Subcutaneous abdominal adipose tissue (tissue), 5 donors: ENCODE data around the gene AGAP1.
"Not testable (repeated sequence)": the region's sequence is repeated elsewhere in the genome, so short reads cannot be mapped to it uniquely, and the experiment has no call there.

ENCODE experiments used
- H3K27ac ChIP-seq: one replicate; pipeline ENCODE4 v1.7.0; 2013; ENCODE audit warnings: low read depth, mild to moderate bottlenecking, inconsistent platforms, low read length, moderate library complexity
- H3K27me3 ChIP-seq, 5 donors: one replicate each; pipeline ENCODE4 v1.7.0; 2013; ENCODE audit warnings: low read length in 5 of 5, inconsistent platforms in 1 of 5; ENCODE audit not compliant: control insufficient read depth in 5 of 5, insufficient read depth in 4 of 5
- H3K36me3 ChIP-seq, 5 donors: one replicate each; pipeline ENCODE4 v1.7.0; 2013; ENCODE audit warnings: low read length in 5 of 5; ENCODE audit not compliant: control insufficient read depth in 5 of 5, insufficient read depth in 5 of 5
- H3K4me1 ChIP-seq, 5 donors: one replicate each; pipeline ENCODE4 v1.7.0; 2013; ENCODE audit warnings: low read length in 5 of 5, mild to moderate bottlenecking in 3 of 5, moderate library complexity in 1 of 5; ENCODE audit not compliant: control insufficient read depth in 5 of 5, insufficient read depth in 5 of 5
- H3K4me3 ChIP-seq, 5 donors: one replicate each; pipeline ENCODE4 v1.7.0; 2013; ENCODE audit warnings: low read length in 5 of 5, low read depth in 1 of 5
- H3K9ac ChIP-seq, 5 donors: one replicate each; pipeline ENCODE4 v1.7.0; 2013; ENCODE audit warnings: low read length in 5 of 5, mild to moderate bottlenecking in 4 of 5, moderate library complexity in 3 of 5
- H3K9me3 ChIP-seq, 5 donors: one replicate each; pipeline ENCODE4 v1.7.0; 2013; ENCODE audit warnings: low read length in 5 of 5; ENCODE audit not compliant: control insufficient read depth in 5 of 5
- donor health status: healthy.
- donor health status: healthy.
- donor health status: healthy.
- donor health status: healthy.
- donor health status: healthy.

The AGAP1 gene

DNA sequence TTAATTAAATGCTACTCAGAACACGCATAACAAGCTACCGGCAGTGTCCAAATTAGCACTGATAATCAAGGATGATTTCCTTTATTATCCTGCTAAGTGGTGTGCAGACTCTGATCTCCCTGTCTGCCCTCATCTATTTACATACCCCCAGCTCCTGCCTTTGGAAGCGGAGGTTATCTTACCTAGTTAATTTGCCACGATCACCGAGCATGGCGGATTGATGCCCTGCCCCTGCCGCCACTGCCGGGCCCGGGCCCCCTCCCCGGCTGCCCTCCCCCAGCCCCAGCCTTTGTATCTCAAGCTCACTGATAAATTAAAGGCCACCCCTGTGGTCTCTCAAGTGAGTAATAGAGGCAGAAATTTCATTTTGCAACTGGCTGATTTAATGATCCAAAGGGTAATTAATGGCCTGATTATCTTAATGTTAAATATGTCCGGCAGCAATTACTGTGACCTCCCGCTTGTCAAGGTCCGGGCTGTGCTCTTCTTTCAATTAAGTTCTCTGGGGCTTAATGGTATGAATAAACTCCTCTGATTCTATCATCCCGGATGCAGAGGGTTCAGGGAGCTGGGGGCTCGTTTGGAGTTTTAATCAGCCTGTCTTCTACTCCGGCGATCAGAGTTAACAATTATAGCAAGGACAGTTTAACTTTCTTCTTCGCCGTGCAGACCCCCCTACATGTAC is 560.9 kb downstream of the AGAP1 start:
- no peak overlapping the region for H3K9ac ChIP-seq
- peaks cover 0 to 11% (median 7%) of the 10 kb centered on the region in 5 donors for H3K36me3 ChIP-seq
- no peak overlapping the region for H3K27ac ChIP-seq
- H3K4me3 ChIP-seq: no peak overlapping the region
- no peaks in the 10 kb centered on the region for H3K27me3 ChIP-seq
- peaks cover 0 to 7% (median 3%) of the 10 kb centered on the region in 5 donors for H3K9me3 ChIP-seq
- H3K4me1 ChIP-seq: no peaks in the 10 kb centered on the region

DNA sequence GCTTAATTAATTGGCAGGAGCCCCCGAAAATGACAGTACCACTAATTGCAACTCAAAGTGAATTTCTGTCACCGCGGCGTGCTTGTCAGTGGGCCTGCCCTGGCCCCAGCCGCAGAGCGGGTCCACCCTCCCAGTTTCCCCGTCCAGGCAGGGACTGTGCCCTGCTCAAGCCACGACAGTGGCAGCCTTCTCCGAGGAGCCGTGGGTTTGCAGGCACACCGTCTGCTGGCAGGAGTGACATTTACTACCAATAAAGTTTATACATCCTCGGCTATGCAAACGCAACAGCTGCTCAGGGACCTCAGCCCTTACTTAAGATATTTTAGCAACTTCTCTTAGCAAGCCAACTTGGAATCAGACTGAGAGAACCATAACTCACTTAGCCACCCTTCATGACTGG is 561.6 kb downstream of the AGAP1 start:
- Histone ChIP-seq H3K27ac (no peak overlapping the region), H3K9ac (no peak overlapping the region), H3K4me1 (no peaks in the 10 kb centered on the region), H3K9me3 (peaks cover 0 to 7% (median 3%) of the 10 kb centered on the region in 5 donors), H3K4me3 (no peak overlapping the region), H3K36me3 (peaks cover 0 to 8% (median 3%) of the 10 kb centered on the region in 5 donors), H3K27me3 (no peaks in the 10 kb centered on the region)

DNA sequence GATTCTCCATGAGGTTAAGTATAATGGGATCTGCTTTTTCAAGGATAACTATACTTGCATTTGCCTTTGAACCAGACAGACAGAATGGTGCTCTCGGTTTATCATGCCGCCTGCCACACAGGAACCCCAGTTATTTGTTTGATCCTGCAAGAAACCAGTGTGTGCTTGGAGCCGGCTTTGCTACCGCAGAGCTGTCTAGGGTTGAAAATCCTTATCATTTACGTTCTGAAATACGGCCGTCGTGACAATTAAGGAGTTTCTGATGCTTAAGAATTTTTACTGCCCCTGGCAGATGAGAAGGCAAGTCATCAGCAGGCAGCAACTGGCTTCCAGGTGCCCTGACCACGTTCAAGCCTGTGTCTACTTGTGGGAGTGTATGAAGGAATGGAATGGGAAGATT is 562.3 kb downstream of the AGAP1 start:
- H3K9me3 ChIP-seq: peaks cover 0 to 7% (median 3%) of the 10 kb centered on the region in 5 donors
- no peak overlapping the region for H3K27ac ChIP-seq
- no peak overlapping the region for H3K4me3 ChIP-seq

DNA sequence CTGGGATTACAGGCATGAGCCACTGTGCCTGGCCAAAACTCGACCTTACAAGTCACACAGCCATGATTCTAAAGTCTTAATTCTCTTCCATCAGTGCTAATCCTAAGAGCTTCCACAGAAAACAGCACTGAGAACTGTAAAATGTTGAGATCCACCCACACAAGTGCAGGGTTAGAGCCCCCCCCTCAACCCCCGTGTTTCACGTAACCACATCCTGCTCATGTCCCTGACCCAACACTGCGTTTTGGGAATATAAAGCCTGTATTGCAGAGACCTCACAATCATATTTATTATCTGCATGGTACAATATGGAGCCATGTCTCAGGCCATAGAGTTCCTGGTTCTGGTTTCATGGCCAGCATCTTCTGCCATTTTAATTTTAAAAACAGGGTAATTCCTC is 563.5 kb downstream of the AGAP1 start:
- Histone ChIP-seq H3K4me1 (no peaks in the 10 kb centered on the region), H3K9ac (no peak overlapping the region), H3K9me3 (peaks cover 0 to 7% (median 3%) of the 10 kb centered on the region in 5 donors), H3K4me3 (no peak overlapping the region), H3K27me3 (no peaks in the 10 kb centered on the region), H3K36me3 (peaks cover 0 to 6% (median 4%) of the 10 kb centered on the region in 5 donors), H3K27ac (no peak overlapping the region)

More for the DNA sequence above, 562.3 kb downstream of the AGAP1 start:
- Histone ChIP-seq H3K4me1 (no peaks in the 10 kb centered on the region), H3K36me3 (peaks cover 0 to 8% (median 5%) of the 10 kb centered on the region in 5 donors), H3K9ac (no peak overlapping the region), H3K27me3 (no peaks in the 10 kb centered on the region)

DNA sequence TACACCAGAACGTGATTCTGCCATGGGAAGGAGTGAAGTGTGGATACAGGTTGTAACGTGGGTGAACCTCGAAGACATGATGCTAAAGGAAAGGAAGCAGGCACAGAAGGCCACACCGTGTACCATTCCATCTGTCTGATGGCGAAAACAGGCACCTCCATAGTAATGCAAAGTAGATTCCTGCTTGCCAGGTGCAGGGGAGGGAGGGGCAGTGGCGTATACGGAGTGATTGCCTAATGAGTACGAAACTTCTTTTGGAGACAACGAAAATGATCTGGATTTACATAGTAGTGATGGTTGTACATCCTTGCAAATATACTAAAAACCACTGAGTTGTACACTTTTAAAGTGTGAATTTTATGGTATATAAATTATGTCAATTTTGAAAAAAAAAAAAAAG is 567.7 kb downstream of the AGAP1 start:
- no peak overlapping the region for H3K27ac ChIP-seq
- H3K9ac ChIP-seq: no peak overlapping the region
- H3K36me3 ChIP-seq: peaks cover 0 to 10% (median 4%) of the 10 kb centered on the region in 5 donors
- no peak overlapping the region for H3K4me3 ChIP-seq
- no peaks in the 10 kb centered on the region for H3K4me1 ChIP-seq
- H3K27me3 ChIP-seq: no peaks in the 10 kb centered on the region
- H3K9me3 ChIP-seq: peaks cover 0 to 7% (median 3%) of the 10 kb centered on the region in 5 donors

DNA sequence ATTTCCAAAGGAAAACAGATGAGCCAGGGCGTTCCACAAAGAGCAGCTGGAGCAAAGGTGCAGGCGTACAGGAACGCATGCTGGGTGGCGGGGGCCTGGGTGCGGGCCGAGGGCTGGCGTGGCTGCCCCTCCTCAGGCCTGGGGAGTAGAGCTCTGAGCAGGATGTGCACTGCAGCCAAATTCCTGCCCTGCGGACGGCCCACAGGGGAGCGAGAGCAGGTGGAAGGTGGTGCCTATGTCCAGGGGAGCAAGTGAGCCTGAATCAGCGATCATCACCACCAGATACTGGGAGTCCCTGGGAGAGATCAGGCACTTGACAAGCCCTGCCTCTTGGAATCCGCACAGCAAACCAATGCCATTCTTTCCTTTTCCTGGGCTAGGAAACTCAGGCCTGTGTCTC is 568.1 kb downstream of the AGAP1 start:
- Histone ChIP-seq H3K36me3 (peaks cover 0 to 10% (median 4%) of the 10 kb centered on the region in 5 donors), H3K9ac (no peak overlapping the region), H3K9me3 (peaks cover 0 to 7% (median 3%) of the 10 kb centered on the region in 5 donors), H3K4me1 (no peaks in the 10 kb centered on the region), H3K27ac (no peak overlapping the region), H3K4me3 (no peak overlapping the region), H3K27me3 (no peaks in the 10 kb centered on the region)

DNA sequence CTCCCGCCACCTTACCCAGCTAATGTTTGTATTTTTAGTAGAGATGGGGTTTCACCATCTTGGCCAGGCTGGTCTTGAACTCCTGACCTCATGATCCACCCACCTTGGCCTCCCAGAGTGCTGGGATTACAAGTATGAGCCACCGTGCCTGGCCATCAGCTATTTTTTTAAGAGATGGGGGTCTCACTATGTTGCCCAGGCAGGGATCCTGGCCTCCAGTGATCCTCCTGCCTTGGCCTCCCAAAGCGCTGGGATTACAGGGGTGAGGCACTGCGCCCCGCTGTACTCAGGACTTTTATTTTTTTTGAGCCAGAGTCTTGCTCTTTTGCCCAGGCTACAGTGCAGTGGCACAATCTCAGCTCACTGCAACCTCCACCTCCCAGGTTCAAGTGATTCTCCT is 569.0 kb downstream of the AGAP1 start:
- H3K4me1 ChIP-seq, H3K4me3 ChIP-seq, H3K9ac ChIP-seq, H3K27me3 ChIP-seq, H3K27ac ChIP-seq, H3K9me3 ChIP-seq: not testable (repeated sequence)
- H3K36me3 ChIP-seq: peaks cover 0 to 12% (median 4%) of the 10 kb centered on the region in 5 donors

DNA sequence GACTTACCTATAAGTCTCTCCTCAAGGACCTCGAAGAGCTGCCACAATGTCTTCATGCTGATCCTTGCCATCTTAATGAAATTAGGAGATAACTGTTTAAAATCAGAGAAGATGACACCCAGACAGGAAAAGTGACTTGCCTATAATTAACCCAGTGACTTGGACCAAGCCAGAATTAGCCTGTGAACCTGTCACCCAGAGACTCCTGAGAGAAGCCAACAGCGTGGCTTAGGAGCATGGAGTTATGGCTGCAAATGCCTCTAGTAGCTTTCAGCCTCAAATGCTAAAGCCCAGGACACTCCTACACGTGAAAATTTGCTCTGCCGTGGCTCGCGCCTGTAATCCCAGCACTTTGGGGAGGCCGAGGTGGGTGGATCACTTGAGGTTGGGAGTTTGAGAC is 570.2 kb downstream of the AGAP1 start:
- no peak overlapping the region for H3K4me3 ChIP-seq
- H3K9me3 ChIP-seq: no peaks in the 10 kb centered on the region
- H3K9ac ChIP-seq: no peak overlapping the region
- H3K27me3 ChIP-seq: no peaks in the 10 kb centered on the region
- no peaks in the 10 kb centered on the region for H3K4me1 ChIP-seq
- no peak overlapping the region for H3K27ac ChIP-seq
- peaks cover 0 to 12% (median 2%) of the 10 kb centered on the region in 5 donors for H3K36me3 ChIP-seq

DNA sequence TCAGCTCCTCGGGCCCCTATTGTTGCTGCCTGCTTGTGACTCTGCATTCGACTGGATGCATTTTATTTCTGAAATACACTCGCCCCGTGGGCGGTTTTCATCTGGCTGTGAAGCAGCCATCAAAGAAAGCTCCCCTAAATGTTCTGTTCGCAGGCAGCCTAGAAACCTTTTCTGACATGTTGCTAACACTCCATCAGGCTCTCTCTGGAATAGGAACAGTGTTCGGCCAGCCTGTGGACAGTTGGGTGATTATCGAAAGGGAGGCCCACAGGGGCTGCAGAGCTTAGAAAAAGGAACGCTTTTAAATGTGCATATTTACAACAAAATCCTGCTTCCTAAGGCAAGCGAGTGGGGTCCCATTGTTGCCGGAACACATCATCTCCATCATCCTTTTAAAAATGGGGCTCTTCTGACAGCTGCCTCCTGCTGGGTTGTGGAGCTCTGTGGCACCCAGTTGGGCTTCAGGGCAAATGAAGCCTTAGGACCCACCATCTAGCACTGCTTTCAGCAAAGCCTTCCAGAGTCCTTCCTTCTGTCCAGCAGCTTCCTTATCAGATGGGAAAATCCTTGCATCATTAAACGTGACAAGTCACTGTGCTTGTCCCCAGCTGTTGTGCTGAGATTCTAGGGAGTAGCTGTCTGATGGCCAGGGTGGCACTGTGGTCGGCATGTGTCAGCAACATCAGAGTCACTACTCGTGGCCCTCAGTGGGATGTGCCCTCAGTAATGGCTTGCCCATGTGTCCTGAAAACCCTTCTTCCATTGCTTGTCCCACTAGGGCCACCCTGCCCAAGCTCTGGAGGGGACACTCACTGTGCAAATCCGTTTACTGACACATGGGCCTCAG is 571.7 kb downstream of the AGAP1 start:
- no peak overlapping the region for H3K9ac ChIP-seq
- H3K36me3 ChIP-seq: peaks cover 0 to 12% (median 4%) of the 10 kb centered on the region in 5 donors
- H3K27ac ChIP-seq: no peak overlapping the region
- H3K4me1 ChIP-seq: no peaks in the 10 kb centered on the region
- H3K27me3 ChIP-seq: no peaks in the 10 kb centered on the region
- H3K9me3 ChIP-seq: no peaks in the 10 kb centered on the region
- H3K4me3 ChIP-seq: no peak overlapping the region

DNA sequence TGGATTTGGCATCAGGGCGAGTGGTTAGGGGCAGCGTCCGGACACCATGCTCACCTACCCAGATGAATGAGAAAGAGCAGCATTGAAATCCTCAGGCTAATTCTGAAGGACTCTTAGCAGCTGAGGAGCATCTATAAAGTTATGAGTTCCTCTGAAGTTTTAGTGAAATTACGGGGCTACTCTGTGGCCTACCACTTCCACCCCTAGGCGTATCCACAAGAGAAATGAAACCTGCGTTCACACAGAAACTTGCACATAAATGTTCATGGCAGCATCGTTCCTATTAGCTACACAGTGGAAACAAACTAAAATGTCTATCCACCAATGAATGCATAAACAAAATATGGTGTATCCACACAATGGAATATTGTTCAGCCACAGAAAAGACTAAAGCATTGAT is 576.4 kb downstream of the AGAP1 start:
- Histone ChIP-seq H3K9me3 (no peaks in the 10 kb centered on the region), H3K9ac (no peak overlapping the region), H3K36me3 (peaks cover 0 to 6% (median 2%) of the 10 kb centered on the region in 5 donors), H3K27ac (no peak overlapping the region), H3K27me3 (no peaks in the 10 kb centered on the region), H3K4me1 (no peaks in the 10 kb centered on the region), H3K4me3 (no peak overlapping the region)
